HG03521 (cell line): ENCODE measurements around the gene CRKL.
"Not testable (repeated sequence)": the region's sequence is repeated elsewhere in the genome, so short reads cannot be mapped to it uniquely, and the experiment has no call there.

ENCODE experiments used
- ATAC-seq: cut with Tn5 transposase; IDR thresholded peaks from one replicate; pipeline ENCODE4 v1.9.1; 2021; ENCODE audit warnings: mild to moderate bottlenecking, moderate library complexity; ENCODE audit not compliant: unreplicated experiment

Gene CRKL

GRCh38 chr22:20965888-20966855, 49.0 kb downstream of the CRKL start:
- no peak for ATAC-seq

- no peak for ATAC-seq
Measured at GRCh38 chr22:20966883-20967696, 49.9 kb downstream of the CRKL start, which contains the start of gene AIFM3. TSS of gene AIFM3 (plus strand) at chr22:20967255. CDS start at chr22:20967945, 690 bp downstream.

- ATAC-seq: no peak
Measured at GRCh38 chr22:20967697-20968211, 50.5 kb downstream of the CRKL start.

GRCh38 chr22:20968281-20968977, 51.2 kb downstream of the CRKL start:
- no peak for ATAC-seq

GRCh38 chr22:20970939-20971657, 53.9 kb downstream of the CRKL start:
- no peak for ATAC-seq

- ATAC-seq: not testable (repeated sequence)
Measured at GRCh38 chr22:20972014-20972694, 54.9 kb downstream of the CRKL start.

- no peak for ATAC-seq
Measured at GRCh38 chr22:20972933-20973577, 55.8 kb downstream of the CRKL start.

- ATAC-seq: no peak
Measured at GRCh38 chr22:20973634-20974286, 56.6 kb downstream of the CRKL start.

GRCh38 chr22:20974336-20974955, 57.2 kb downstream of the CRKL start:
- ATAC-seq: no peak

- no peak for ATAC-seq
Measured at GRCh38 chr22:20975541-20976290, 58.5 kb downstream of the CRKL start.

- ATAC-seq: no peak
Measured at GRCh38 chr22:20976291-20976877, 59.2 kb downstream of the CRKL start.

GRCh38 chr22:20977019-20977418, 59.8 kb downstream of the CRKL start:
- ATAC-seq: no peak

GRCh38 chr22:20977516-20978170, 60.4 kb downstream of the CRKL start:
- no peak for ATAC-seq

GRCh38 chr22:20978419-20978818, 61.2 kb downstream of the CRKL start:
- no peak for ATAC-seq

GRCh38 chr22:20979243-20979809, 62.1 kb downstream of the CRKL start:
- ATAC-seq: no peak

- ATAC-seq: no peak
Measured at GRCh38 chr22:20979940-20980453, 62.8 kb downstream of the CRKL start.
